ENCODE measurements around the gene APBB2.

- TF ChIP-seq EZH2phosphoT487 (IDR thresholded peaks at IDR 0.05; ENCODE audit: insufficient read depth, low read depth), result no peak
- no peak for TF ChIP-seq EZH2 (IDR thresholded peaks at IDR 0.05; ENCODE audit: insufficient read depth, poor library complexity, severe bottlenecking)
Measured at GRCh38 chr4:40782876-40783275, 431.5 kb downstream of the APBB2 start.
